Fibroblast of pulmonary artery (primary cell): ENCODE data around the gene GTF3C1.
"Not testable (repeated sequence)": the region's sequence is repeated elsewhere in the genome, so short reads cannot be mapped to it uniquely, and the experiment has no call there.

Experiments used
- DNase-seq: peaks from one replicate; pipeline ENCODE4 v3.0.0-alpha.2; 2010; ENCODE audit warnings: low read depth
- H3K4me3 ChIP-seq: replicated peaks from 2 replicates; pipeline ENCODE4 v1.5.1; 2011; ENCODE audit warnings: low read depth, mild to moderate bottlenecking, control low read depth, low read length, moderate library complexity
- CTCF ChIP-seq: IDR thresholded peaks from 2 replicates; pipeline ENCODE4 v1.5.1; 2011; ENCODE audit warnings: mild to moderate bottlenecking, control low read depth, low read length, inconsistent platforms; ENCODE audit errors: missing control alignments

GTF3C1 gene

DNA sequence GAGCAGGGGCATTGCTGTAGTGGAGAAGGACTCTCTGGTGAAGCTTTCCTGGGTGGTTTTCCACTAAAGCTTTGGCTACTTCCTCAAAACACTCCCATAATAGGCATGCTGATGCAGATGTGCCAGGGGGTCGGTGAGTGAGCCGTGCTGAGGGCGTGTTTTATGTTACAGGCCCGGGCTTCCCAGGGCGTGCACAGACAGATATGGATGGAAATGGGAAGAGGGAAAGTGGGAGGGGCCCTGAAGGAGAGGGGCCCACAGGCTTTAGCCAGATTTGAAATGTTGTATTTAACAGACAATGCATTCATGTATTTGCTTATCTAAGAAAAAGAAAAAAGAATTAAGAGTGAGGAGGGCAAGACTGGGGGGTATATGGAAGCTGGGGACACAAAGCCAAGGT lies 91.5 kb downstream of the GTF3C1 start:
- no peak for DNase-seq
- H3K4me3 ChIP-seq, result no peak overlapping the region
- no peak for TF ChIP-seq CTCF

GRCh38 chr16:27457605-27457900 lies 92.2 kb downstream of the GTF3C1 start:
- DNase-seq, H3K4me3 ChIP-seq: not testable (repeated sequence)

DNA sequence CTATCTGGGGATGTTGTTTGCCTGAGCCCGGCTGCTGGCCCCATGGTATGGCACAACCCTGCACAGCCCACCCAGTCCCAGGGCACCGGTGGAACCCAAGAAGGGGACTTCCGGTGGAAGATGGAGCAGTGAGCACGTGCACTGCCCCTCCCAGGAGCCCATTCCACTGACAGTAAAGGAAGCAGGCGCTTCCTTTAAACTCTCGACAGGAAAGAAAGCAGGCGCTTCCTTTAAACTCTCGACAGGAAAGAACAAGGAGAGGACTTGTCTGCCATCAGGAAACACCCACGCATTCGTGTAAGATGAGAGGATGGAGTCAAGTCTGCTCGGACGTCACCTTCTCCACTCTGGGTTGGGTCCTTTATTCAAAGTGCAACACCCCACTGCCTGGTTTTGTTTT lies 94.0 kb downstream of the GTF3C1 start:
- no peak for TF ChIP-seq CTCF
- peak; percentile 60 for DNase-seq
- no peak overlapping the region for H3K4me3 ChIP-seq

DNA sequence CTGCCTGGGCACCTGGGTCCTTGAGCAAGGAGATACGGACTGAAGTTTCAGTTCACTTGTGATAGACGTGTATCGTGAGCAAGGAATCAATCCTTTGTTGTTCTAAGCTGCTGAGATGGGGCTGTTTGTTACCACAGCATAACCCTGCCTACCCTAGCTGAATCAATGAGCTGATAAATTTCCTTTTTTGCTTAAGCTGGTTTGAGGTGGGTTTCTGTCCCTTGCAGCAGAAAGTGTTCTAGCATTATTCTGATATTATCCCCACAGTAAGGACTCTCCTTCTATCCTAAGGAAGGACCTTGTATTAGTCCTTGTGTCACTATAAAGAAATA lies 96.3 kb downstream of the GTF3C1 start:
- no peak for TF ChIP-seq CTCF
- DNase-seq, result no peak
- H3K4me3 ChIP-seq, result no peak overlapping the region

DNA sequence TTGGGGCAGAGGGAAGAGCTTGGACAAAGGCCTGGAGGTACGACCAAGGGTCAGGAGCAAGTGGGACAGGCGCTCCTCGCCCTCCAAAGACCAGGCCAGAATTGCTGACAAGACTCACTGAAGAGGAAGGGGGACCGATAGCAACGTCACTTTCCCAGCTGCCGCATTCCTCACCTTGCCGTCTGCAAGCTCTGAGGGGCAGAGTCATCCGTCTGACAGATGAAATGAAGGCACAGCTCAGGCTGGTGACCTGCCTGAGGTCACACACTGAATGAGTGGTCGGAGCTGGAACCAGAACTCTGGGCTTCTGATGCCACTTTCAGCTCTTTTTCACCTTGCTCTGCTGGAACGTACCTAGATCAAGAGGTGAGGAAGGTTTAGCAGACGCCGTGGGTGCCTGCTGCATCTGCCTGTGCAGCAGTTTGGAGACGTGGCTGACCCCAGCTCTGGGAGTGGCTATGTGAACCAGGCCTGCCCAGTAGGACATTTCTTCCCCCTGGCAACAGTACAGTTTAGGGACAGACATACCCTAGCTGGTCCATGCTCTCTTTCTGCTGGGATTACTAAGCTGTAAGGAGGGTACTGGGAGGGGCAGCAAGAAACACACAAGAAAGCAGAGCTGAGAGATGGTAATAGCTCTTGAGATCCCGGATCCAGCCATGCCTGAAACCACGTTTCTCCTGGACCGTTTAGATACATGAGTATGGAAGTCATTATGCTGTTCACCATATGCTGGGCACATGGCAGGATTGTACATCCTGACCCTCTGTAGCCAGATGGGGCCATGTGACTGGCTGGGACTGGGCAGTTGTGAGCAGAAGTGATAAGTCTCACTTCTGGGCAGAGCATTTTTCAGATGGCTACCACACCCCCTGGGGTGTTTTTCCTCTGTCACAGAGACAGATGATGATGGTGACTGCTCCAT lies 96.9 kb downstream of the GTF3C1 start:
- no peak overlapping the region for H3K4me3 ChIP-seq
- no peak for TF ChIP-seq CTCF
- DNase-seq, result no peak

DNA sequence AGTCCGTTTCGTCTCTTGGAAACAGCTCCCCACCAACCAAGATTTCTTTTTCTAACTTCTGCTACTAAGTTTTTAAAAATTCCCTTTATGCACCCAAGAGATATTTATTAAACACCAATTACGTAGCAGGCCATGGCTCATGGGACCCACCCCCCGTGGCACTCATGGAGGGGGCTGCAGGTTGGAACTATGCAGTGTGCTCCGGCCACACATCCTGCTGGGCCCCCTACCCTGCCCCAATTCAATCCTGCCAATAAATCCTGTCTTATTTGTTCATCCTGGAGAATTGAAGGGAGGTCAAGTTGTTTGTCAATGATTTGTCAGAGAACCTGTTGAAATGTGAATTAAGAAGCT lies 99.5 kb downstream of the GTF3C1 start:
- TF ChIP-seq CTCF, result no peak
- H3K4me3 ChIP-seq, result no peak overlapping the region
- DNase-seq, result no peak

DNA sequence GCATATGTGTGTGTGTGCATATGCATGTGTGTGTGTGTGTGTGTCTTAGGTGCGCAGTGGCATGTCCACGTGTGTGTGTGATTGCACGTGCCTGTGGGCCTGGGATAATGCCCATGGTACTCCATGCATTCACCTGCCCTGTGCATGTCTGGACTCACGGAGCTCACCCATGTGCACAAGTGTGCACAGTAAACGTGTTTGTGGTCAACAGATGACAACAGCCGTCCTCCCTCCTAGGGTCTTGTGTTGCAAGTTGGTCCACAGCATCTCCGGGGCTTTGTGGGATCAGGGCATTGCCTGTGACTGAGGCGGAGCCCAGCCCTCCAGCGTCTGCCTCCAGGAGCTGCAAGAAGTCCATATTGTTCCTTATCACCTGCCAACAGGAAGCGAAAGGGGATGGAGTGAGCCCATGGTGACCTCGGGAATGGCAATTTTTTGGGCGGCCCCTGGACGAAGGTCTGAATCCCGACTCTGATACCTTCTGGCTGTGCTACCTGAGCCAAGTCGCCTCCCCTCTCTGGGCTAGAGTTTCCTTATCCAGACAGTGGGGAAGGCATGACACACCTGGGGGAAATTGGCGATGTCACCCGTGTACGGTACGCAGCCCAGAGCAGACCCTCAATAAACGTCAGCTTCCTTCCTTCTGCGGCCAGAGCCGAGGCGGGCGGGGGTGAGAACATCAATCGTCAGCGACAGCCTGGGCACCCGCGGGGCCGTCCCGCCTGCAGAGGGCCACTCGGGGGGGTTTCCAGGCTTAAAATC lies 100.1 kb downstream of the GTF3C1 start:
- no peak for DNase-seq
- H3K4me3 ChIP-seq, result no peak overlapping the region
- no peak for TF ChIP-seq CTCF
